Peyer's patch (tissue), 4 donors: ENCODE measurements around the gene CNTN4. TPM values are rescaled to one million over a fixed set of nuclear protein-coding genes. Genes with fewer than 3 reads are reported as not detected.

Source experiments
- DNase-seq, 3 donors: peaks; one replicate each; pipeline ENCODE4 v3.0.0-alpha.2; 2017 to 2019
- H3K27ac ChIP-seq, 4 donors: fragments of 200-600 bp; sonication (generic); one replicate each; pipeline ENCODE4 v1.5.1; 2016 to 2019
- H3K27me3 ChIP-seq, 2 donors: fragments of 200-600 bp; sonication (generic); one replicate each; pipeline ENCODE4 v1.5.1; 2019
- H3K36me3 ChIP-seq, 3 donors: fragments of 200-600 bp; sonication (generic); one replicate each; pipeline ENCODE4 v1.5.1; 2016 to 2019
- H3K4me1 ChIP-seq, 4 donors: fragments of 200-600 bp; sonication (generic); one replicate each; pipeline ENCODE4 v1.5.1; 2016 to 2019
- H3K4me3 ChIP-seq, 4 donors: fragments of 200-600 bp; sonication (generic); 1 replicate in 3 of 4; 2 replicates in 1 of 4; pipeline ENCODE4 v1.5.1; 2016 to 2019; ENCODE audit warnings: mild to moderate bottlenecking in 1 of 4
- H3K9me3 ChIP-seq, 4 donors: fragments of 200-600 bp; sonication (generic); one replicate each; pipeline ENCODE4 v1.5.1; 2016 to 2019; ENCODE audit warnings: mild to moderate bottlenecking in 1 of 4
- CTCF ChIP-seq, 6 experiments: fragments of 450-650 bp in 4 of 6; fragments of 200-600 bp in 2 of 6; sonication (generic) in 1 of 6; IDR thresholded peaks; one replicate each; pipeline ENCODE4 v1.5.1; 2017 to 2019; ENCODE audit warnings: antibody characterized with exemption in 6 of 6, mild to moderate bottlenecking in 3 of 6, moderate library complexity in 1 of 6
- POLR2A ChIP-seq, 2 donors: fragments of 450-650 bp; IDR thresholded peaks; one replicate each; pipeline ENCODE4 v1.5.1; 2017; ENCODE audit warnings: antibody characterized with exemption in 2 of 2, mild to moderate bottlenecking in 2 of 2, moderate library complexity in 2 of 2
- total RNA-seq, 4 donors: library from RNA; depleted of rRNA; stranded (reverse); fragments of >200 nt; gene quantifications; one replicate each; pipeline ENCODE4 v1.1.0, GENCODE V29; 2016

CNTN4 gene
- total RNA-seq, 4 donors from 2014 or later = 5.4 to 31.1 (median 19.9) TPM

DNA sequence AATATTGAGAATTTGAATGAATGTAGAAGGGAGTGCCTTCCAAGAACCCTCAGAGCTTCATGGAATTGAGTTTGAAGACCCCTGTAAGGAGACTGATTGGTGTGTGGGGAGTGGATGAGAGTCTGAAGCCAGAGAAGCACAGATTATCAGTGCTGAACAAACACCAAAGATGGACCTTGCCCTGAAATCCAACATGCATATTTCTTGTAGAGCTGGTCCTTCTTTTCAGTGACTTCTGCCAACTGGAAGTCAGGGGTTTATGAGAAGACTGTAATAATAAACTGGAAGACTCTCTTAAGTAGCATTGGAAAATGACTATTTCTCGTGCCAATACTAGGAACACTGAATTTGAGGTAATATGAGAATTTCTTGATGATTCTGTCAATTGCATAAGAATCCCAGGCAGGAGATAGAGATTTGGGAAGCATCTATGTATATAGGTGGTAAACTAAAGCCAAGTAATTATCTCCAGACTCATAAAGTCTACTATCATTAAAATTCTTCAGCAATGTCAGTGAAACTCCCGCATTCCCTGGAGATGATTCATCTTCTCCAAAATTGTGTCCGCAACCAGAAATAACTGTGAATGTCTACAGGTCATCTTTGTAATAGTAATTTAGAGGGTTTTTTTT is 797.8 kb downstream of the CNTN4 start:
- DNase-seq = no peak
- Histone ChIP-seq H3K4me3 (no peak overlapping the region), H3K4me1 (no peaks in the 10 kb centered on the region), H3K9me3 (no peaks in the 10 kb centered on the region), H3K27me3 (no peaks in the 10 kb centered on the region), H3K27ac (no peak overlapping the region), H3K36me3 (no peaks in the 10 kb centered on the region)
- TF ChIP-seq POLR2A (IDR thresholded peaks at IDR 0.05) (no peak), CTCF (IDR thresholded peaks at IDR 0.05) (no peak)

GRCh38 chr3:2897821-2898220 is 799.2 kb downstream of the CNTN4 start:
- Histone ChIP-seq H3K27ac (no peak overlapping the region), H3K9me3 (no peaks in the 10 kb centered on the region), H3K4me1 (no peaks in the 10 kb centered on the region), H3K36me3 (no peaks in the 10 kb centered on the region), H3K4me3 (no peak overlapping the region), H3K27me3 (no peaks in the 10 kb centered on the region)
- TF ChIP-seq POLR2A (IDR thresholded peaks at IDR 0.05) (no peak), CTCF (IDR thresholded peaks at IDR 0.05) (no peak)
- no peak for DNase-seq

- no peaks in the 10 kb centered on the region for H3K27me3 ChIP-seq
- no peak overlapping the region for H3K4me3 ChIP-seq
- no peak overlapping the region for H3K27ac ChIP-seq
- no peak for DNase-seq
- no peaks in the 10 kb centered on the region for H3K4me1 ChIP-seq
- no peaks in the 10 kb centered on the region for H3K9me3 ChIP-seq
- H3K36me3 ChIP-seq = no peaks in the 10 kb centered on the region
- TF ChIP-seq CTCF (IDR thresholded peaks at IDR 0.05) (no peak), POLR2A (IDR thresholded peaks at IDR 0.05) (no peak)
Measured at GRCh38 chr3:2898591-2899353, 800.1 kb downstream of the CNTN4 start.

DNA sequence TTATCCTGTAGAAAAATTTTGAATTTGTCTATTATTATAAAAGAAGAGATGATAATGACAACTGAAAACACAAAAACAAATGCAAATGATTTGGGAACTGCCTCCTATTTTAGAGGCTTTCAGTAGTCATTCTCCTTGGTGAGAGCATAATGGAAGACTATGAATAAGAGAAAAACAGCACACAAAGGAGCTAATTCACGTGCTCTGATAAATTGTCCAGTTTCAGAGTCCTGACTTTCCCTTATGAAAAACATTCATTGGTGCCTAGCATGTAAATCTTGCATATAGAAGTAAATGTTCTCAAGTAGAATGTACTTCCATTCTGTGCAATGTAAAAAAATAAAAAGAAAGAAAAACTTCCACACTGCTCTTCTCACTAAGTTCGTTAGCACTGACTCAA is 805.4 kb downstream of the CNTN4 start:
- Histone ChIP-seq H3K4me1 (no peaks in the 10 kb centered on the region), H3K36me3 (no peaks in the 10 kb centered on the region), H3K27me3 (no peaks in the 10 kb centered on the region), H3K9me3 (no peaks in the 10 kb centered on the region), H3K27ac (no peak overlapping the region), H3K4me3 (no peak overlapping the region)
- no peak for TF ChIP-seq POLR2A (IDR thresholded peaks at IDR 0.05)
- no peak for TF ChIP-seq CTCF (IDR thresholded peaks at IDR 0.05)
- DNase-seq = no peak

- H3K36me3 ChIP-seq = no peaks in the 10 kb centered on the region
- TF ChIP-seq CTCF (IDR thresholded peaks at IDR 0.05) = no peak
- TF ChIP-seq POLR2A (IDR thresholded peaks at IDR 0.05) = no peak
- no peaks in the 10 kb centered on the region for H3K9me3 ChIP-seq
Measured at GRCh38 chr3:2908693-2909351, 810.2 kb downstream of the CNTN4 start.

More at GRCh38 chr3:2908693-2909351, 810.2 kb downstream of the CNTN4 start:
- no peak overlapping the region for H3K4me3 ChIP-seq
- DNase-seq = no peak
- no peak overlapping the region for H3K27ac ChIP-seq
- H3K27me3 ChIP-seq = no peaks in the 10 kb centered on the region
- no peaks in the 10 kb centered on the region for H3K4me1 ChIP-seq
